Right lobe of liver (tissue), 6 donors: Measurements from ENCODE around the gene PPM1H. TPM values are rescaled to one million over a fixed set of nuclear protein-coding genes. Genes with fewer than 3 reads are reported as not detected.

Source experiments
- ATAC-seq, 4 donors: fragments of 200-7000 bp; cut with Tn5 transposase; one replicate each; pipeline ENCODE4 v1.9.1; 2020; ENCODE audit warnings: mild to moderate bottlenecking in 4 of 4, moderate library complexity in 4 of 4
- DNase-seq, 3 donors: peaks; one replicate each; pipeline ENCODE4 v3.0.0-alpha.2; 2020
- H3K27ac ChIP-seq, 3 donors: fragments of 200-600 bp; one replicate each; pipeline ENCODE4 v1.8.0; 2022
- H3K27me3 ChIP-seq, 2 donors: fragments of 200-600 bp; one replicate each; pipeline ENCODE4 v1.8.0; 2022
- H3K36me3 ChIP-seq, 4 donors: fragments of 200-600 bp; sonication (generic) in 1 of 4; one replicate each; pipeline versions ENCODE4 v1.5.1 to v1.8.0; 2017 to 2022; ENCODE audit warnings: control low read depth in 1 of 4
- H3K4me1 ChIP-seq, 4 donors: fragments of 200-600 bp; sonication (generic) in 1 of 4; one replicate each; pipeline versions ENCODE4 v1.5.1 to v1.8.0; 2017 to 2022; ENCODE audit warnings: control low read depth in 1 of 4
- H3K4me3 ChIP-seq, 3 donors: fragments of 200-600 bp; one replicate each; pipeline ENCODE4 v1.8.0; 2022
- H3K9me3 ChIP-seq, 4 donors: fragments of 200-600 bp; sonication (generic) in 1 of 4; one replicate each; pipeline versions ENCODE4 v1.5.1 to v1.8.0; 2017 to 2022; ENCODE audit warnings: control low read depth in 1 of 4
- POLR2A ChIP-seq: fragments of 450-650 bp; IDR thresholded peaks from one replicate; pipeline ENCODE4 v1.6.1; 2017; ENCODE audit warnings: antibody characterized with exemption, mild to moderate bottlenecking
- WGBS: methylation state at CpG from one replicate; pipeline ENCODE4 v1.1.6; 2018; ENCODE audit warnings: low coverage, low lambda C conversion rate; ENCODE audit not compliant: insufficient coverage; ENCODE audit errors: missing lambda C conversion rate; 5-methylcytosine and 5-hydroxymethylcytosine counted together
- intact Hi-C, 2 donors: fragments of 100-400 bp; cut with DNase I; formaldehyde crosslinking; loops; one replicate each; pipeline versions ENCODE4 v1.11.2 to v1.14.1; 2022
- total RNA-seq, 6 experiments: library from RNA; depleted of rRNA in 2 of 6; stranded (reverse); fragments of >200 nt in 2 of 6; fragmentation: NEBNext Ultra II Directional in 3 of 6; extraction: Animal tissue kit (Norgen Biotek cat#: 25700) in 3 of 6; gene quantifications; one replicate each; pipeline versions ENCODE4 v1.1.0 to v1.2.4, GENCODE V29; 2016 to 2023
- TF ChIP-seq, protein P1 (sequence below), 4 donors: fragments of 200-600 bp in 3 of 4; fragments of 450-650 bp in 1 of 4; IDR thresholded peaks; one replicate each; pipeline versions ENCODE4 v1.5.1 to v1.8.0; 2016 to 2022; ENCODE audit warnings: antibody characterized with exemption in 4 of 4, mild to moderate bottlenecking in 2 of 4
- donor health status: DM: no; HTN: yes; CAD: no.
- donor health status: DM: no; HTN: no; CAD: no.
- donor health status: DM: no; HTN: no; CAD: no.
- donor health status: DM: no; HTN: yes; CAD: no.
- donor health status: DM: no; HTN: yes; CAD: no.

Gene PPM1H
- total RNA-seq, 6 experiments from 2014 or later: 3.8 to 9.2 (median 6.5) TPM

DNA sequence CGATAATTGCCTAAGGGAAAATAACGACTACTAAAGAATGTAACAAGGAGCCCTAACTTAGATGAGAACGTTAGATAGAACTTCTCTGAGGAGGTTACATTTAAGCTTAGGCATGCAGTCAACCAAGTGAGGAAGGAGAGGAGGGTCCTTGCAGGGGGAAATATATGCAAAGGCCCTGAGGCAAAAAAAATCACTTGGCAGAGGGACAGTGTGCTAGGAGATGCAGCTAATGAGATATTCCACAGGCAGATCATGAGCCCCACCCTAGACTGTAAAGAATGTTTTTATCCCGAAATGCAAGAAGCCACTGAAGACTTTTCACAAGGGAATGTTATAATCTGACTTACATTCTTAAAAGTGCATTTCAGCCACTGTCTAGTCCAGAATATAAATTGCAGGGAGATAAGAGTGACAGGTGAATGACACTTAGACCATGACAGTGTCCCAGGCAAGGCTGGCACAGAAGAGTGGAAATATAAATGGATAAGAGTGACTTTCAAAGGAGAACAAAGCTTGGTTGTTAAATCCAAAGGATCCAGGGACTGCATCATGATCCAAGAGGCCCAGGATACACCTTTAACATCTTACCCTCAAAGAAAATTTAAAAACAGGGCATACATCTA lies 61.0 kb downstream of the PPM1H start:
- intact Hi-C loops: no loop called here
- H3K4me1 ChIP-seq: no peaks in the 10 kb centered on the region
- no peaks in the 10 kb centered on the region for H3K9me3 ChIP-seq
- no peaks in the 10 kb centered on the region for H3K27me3 ChIP-seq
- WGBS: 74% methylated on average over 4 of the region's 4 CpGs
- H3K27ac ChIP-seq: no peak overlapping the region
- H3K36me3 ChIP-seq: no peaks in the 10 kb centered on the region
- H3K4me3 ChIP-seq: no peak overlapping the region
- DNase-seq: no peak
- no peak for ATAC-seq
- TF ChIP-seq, protein P1, sequence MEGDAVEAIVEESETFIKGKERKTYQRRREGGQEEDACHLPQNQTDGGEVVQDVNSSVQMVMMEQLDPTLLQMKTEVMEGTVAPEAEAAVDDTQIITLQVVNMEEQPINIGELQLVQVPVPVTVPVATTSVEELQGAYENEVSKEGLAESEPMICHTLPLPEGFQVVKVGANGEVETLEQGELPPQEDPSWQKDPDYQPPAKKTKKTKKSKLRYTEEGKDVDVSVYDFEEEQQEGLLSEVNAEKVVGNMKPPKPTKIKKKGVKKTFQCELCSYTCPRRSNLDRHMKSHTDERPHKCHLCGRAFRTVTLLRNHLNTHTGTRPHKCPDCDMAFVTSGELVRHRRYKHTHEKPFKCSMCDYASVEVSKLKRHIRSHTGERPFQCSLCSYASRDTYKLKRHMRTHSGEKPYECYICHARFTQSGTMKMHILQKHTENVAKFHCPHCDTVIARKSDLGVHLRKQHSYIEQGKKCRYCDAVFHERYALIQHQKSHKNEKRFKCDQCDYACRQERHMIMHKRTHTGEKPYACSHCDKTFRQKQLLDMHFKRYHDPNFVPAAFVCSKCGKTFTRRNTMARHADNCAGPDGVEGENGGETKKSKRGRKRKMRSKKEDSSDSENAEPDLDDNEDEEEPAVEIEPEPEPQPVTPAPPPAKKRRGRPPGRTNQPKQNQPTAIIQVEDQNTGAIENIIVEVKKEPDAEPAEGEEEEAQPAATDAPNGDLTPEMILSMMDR (IDR thresholded peaks at IDR 0.05): no peak

DNA sequence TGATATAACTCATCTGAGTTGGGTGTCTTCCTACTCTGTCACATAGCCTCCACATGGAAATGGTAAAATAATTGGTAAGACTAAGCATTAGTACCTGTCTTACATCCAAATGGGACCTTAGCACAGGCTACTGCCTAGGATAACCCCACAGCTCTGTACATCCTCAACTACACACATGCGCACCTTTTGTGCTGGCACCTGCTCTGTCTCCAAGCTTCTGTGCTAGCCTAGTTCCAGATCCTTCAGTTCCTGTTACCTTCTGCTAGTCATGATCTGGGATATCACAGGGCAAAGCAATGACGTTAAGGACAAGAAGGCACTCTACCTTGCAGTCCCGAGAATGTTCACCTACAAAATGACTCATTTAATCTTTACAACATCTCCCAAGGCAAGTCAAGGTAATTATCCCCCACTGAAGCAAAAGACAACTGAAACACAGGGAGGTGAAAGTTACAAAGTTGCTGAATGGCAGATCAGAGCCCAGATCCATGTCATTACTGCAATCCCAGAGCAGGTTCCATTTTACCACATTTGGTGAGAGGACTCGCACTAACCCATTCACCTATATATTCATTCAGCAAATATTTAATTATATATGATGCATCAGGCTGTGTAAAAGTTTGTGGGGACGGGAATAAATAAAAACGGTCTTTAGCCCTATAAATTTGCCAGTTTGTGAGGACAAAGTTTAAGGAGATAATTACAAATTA lies 61.7 kb downstream of the PPM1H start:
- TF ChIP-seq, protein P1 (IDR thresholded peaks at IDR 0.05): no peak
- TF ChIP-seq POLR2A: no peak
- no peak overlapping the region for H3K4me3 ChIP-seq
- H3K36me3 ChIP-seq: no peaks in the 10 kb centered on the region
- H3K4me1 ChIP-seq: no peaks in the 10 kb centered on the region
- H3K27me3 ChIP-seq: no peaks in the 10 kb centered on the region
- no peak overlapping the region for H3K27ac ChIP-seq
- 85% methylated on average over 5 of the region's 6 CpGs for WGBS
- H3K9me3 ChIP-seq: no peaks in the 10 kb centered on the region
- no peak for ATAC-seq
- DNase-seq: no peak
- intact Hi-C loops: no loop called here

DNA sequence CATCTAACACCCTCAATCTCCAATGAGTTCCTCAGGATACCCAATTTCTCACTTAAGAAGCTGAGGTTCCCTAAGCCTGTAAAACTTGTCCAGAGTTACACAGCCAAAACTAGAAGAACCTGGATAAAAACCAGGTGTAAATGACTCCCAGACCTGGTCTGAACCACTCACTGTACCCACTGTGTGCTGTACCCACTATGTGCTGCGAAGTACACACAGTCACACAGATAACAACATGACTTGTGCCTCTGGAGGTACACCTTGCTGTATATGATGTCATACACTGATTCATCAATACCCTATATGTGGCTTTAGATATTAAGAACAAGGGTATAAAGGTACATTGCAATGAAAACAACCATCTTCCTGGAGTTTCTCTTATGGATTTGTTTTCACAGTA lies 66.1 kb downstream of the PPM1H start:
- no peaks in the 10 kb centered on the region for H3K27me3 ChIP-seq
- H3K4me1 ChIP-seq: no peaks in the 10 kb centered on the region
- WGBS: 80% methylated on average over 1 of the region's 1 CpG
- no peaks in the 10 kb centered on the region for H3K36me3 ChIP-seq
- no peak overlapping the region for H3K4me3 ChIP-seq
- ATAC-seq (no peak), DNase-seq (no peak)
- no peaks in the 10 kb centered on the region for H3K9me3 ChIP-seq
- intact Hi-C loops: no loop called here
- no peak overlapping the region for H3K27ac ChIP-seq
- TF ChIP-seq, protein P1 (IDR thresholded peaks at IDR 0.05): no peak
- no peak for TF ChIP-seq POLR2A

DNA sequence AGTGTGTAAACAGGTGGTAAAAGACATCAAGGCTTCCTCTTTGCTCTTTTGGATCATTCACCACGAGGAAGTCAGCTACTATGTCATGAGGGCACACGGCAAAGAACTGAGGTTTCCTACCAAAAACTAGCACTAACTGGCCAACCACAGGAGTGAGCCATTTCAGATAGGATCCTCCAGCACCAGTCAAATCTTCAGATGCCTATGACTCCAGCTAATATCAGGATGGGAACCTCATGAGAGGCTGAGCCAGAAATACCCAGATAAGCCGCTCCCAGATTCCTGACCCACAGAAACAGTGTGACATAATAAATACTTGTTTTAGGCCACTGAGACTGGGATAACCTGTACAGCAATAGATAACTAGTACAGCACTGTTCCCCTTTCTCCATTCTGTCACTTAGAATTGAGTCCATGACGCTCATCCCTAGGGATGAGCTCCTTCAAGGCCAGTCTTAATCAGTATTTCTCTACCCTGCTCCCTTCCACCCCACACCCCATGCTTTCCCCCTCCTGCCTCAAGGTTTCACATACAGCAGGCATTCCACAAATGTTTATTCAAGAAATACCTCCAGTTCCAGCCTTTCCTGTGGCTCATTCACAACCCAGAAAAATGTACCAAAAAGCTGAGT lies 68.4 kb downstream of the PPM1H start:
- WGBS: 58% methylated on average over 2 of the region's 4 CpGs
- Histone ChIP-seq H3K9me3 (no peaks in the 10 kb centered on the region), H3K36me3 (no peaks in the 10 kb centered on the region), H3K4me1 (no peaks in the 10 kb centered on the region), H3K27me3 (no peaks in the 10 kb centered on the region), H3K27ac (no peak overlapping the region), H3K4me3 (no peak overlapping the region)
- ATAC-seq: peak in 1 of 4 donors; percentile 23
- no peak for DNase-seq
- TF ChIP-seq, protein P1 (IDR thresholded peaks at IDR 0.05): no peak
- TF ChIP-seq POLR2A: no peak
- intact Hi-C loops: no loop called here
